ENCODE measurements around the gene FAM210B.

Gene FAM210B

DNA sequence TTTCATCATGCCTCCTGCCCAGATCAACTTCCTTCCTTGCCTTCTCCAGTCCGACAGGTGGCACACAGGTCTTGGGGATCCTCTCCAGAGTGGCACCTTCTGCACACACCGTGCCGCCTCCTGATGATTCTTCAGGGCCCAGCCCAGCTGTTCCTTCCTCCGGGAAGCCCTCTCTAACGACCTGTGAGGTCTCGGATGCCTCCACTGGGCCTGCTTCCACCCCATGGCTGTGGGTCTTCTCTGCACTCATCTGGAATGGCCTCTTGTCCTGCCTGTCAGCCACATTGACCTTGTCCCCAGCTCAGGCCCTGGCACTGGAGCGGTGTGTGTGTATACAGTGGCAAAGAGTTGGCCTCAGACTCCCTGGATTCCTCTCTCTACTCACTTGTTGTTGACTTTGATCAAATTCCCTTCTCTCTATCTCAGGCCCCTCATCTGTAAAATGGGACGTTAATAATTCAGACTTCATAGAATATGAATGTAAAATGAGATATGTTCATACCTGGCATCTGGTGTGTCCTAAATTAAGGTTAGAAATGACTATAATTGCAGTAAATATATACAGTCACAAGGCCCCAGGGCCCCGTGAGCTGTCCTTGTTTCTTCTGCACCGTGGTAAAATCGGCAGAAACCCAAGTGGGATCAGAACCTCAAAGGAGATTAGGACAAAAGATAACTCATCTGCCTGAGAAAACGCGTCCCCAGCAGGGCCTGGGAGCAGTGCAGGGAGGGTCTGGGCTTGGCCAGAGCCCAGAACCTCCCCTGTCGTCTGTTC lies 1.5 kb downstream of the FAM210B start:
- Histone ChIP-seq H4K20me1 (ENCODE audit: insufficient read depth) (no peaks in the 10 kb centered on the region), H3K36me3 (ENCODE audit: insufficient read depth) (no peaks in the 10 kb centered on the region), H3K27ac (no peak overlapping the region), H3K27me3 (ENCODE audit: insufficient read depth, low read depth) (no peaks in the 10 kb centered on the region), H3K4me2 (no peak overlapping the region), H3K4me3 (IDR thresholded peaks at IDR 0.05; ENCODE audit: insufficient read depth, low read depth, low read length) (no peak overlapping the region), H2AFZ (ENCODE audit: low read depth) (no peak overlapping the region), H3K4me1 (ENCODE audit: low read depth, poor library complexity, severe bottlenecking) (peaks cover 9% of the 10 kb centered on the region), H3K9ac (no peak overlapping the region), H3K79me2 (ENCODE audit: insufficient read depth, low read depth) (no peaks in the 10 kb centered on the region)
- TF ChIP-seq, protein P1, sequence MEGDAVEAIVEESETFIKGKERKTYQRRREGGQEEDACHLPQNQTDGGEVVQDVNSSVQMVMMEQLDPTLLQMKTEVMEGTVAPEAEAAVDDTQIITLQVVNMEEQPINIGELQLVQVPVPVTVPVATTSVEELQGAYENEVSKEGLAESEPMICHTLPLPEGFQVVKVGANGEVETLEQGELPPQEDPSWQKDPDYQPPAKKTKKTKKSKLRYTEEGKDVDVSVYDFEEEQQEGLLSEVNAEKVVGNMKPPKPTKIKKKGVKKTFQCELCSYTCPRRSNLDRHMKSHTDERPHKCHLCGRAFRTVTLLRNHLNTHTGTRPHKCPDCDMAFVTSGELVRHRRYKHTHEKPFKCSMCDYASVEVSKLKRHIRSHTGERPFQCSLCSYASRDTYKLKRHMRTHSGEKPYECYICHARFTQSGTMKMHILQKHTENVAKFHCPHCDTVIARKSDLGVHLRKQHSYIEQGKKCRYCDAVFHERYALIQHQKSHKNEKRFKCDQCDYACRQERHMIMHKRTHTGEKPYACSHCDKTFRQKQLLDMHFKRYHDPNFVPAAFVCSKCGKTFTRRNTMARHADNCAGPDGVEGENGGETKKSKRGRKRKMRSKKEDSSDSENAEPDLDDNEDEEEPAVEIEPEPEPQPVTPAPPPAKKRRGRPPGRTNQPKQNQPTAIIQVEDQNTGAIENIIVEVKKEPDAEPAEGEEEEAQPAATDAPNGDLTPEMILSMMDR (conservative IDR thresholded peaks at IDR 0.05; ENCODE audit: low read depth, low read length) = no peak

- Histone ChIP-seq H3K4me3 (IDR thresholded peaks at IDR 0.05; ENCODE audit: insufficient read depth, low read depth, low read length) (no peak overlapping the region), H3K4me1 (ENCODE audit: low read depth, poor library complexity, severe bottlenecking) (peaks cover 9% of the 10 kb centered on the region), H3K27me3 (ENCODE audit: insufficient read depth, low read depth) (no peaks in the 10 kb centered on the region), H3K79me2 (ENCODE audit: insufficient read depth, low read depth) (no peaks in the 10 kb centered on the region), H2AFZ (ENCODE audit: low read depth) (no peak overlapping the region), H3K9ac (no peak overlapping the region), H3K36me3 (ENCODE audit: insufficient read depth) (no peaks in the 10 kb centered on the region), H3K27ac (no peak overlapping the region), H4K20me1 (ENCODE audit: insufficient read depth) (no peaks in the 10 kb centered on the region), H3K4me2 (no peak overlapping the region)
- TF ChIP-seq, protein P1 (conservative IDR thresholded peaks at IDR 0.05; ENCODE audit: low read depth, low read length) = no peak
Measured at GRCh38 chr20:56360908-56361205, 2.1 kb downstream of the FAM210B start.

GRCh38 chr20:56361900-56362299 lies 3.1 kb downstream of the FAM210B start:
- H3K9ac ChIP-seq = no peak overlapping the region
- H3K4me1 ChIP-seq (ENCODE audit: low read depth, poor library complexity, severe bottlenecking) = peaks cover 9% of the 10 kb centered on the region
- H3K4me3 ChIP-seq (IDR thresholded peaks at IDR 0.05; ENCODE audit: insufficient read depth, low read depth, low read length) = no peak overlapping the region
- H4K20me1 ChIP-seq (ENCODE audit: insufficient read depth) = no peaks in the 10 kb centered on the region
- TF ChIP-seq, protein P1 (conservative IDR thresholded peaks at IDR 0.05; ENCODE audit: low read depth, low read length) = no peak
- no peak overlapping the region for H2AFZ ChIP-seq (ENCODE audit: low read depth)
- H3K4me2 ChIP-seq = no peak overlapping the region
- H3K27me3 ChIP-seq (ENCODE audit: insufficient read depth, low read depth) = no peaks in the 10 kb centered on the region
- H3K27ac ChIP-seq = no peak overlapping the region
- H3K79me2 ChIP-seq (ENCODE audit: insufficient read depth, low read depth) = no peaks in the 10 kb centered on the region
- no peaks in the 10 kb centered on the region for H3K36me3 ChIP-seq (ENCODE audit: insufficient read depth)

DNA sequence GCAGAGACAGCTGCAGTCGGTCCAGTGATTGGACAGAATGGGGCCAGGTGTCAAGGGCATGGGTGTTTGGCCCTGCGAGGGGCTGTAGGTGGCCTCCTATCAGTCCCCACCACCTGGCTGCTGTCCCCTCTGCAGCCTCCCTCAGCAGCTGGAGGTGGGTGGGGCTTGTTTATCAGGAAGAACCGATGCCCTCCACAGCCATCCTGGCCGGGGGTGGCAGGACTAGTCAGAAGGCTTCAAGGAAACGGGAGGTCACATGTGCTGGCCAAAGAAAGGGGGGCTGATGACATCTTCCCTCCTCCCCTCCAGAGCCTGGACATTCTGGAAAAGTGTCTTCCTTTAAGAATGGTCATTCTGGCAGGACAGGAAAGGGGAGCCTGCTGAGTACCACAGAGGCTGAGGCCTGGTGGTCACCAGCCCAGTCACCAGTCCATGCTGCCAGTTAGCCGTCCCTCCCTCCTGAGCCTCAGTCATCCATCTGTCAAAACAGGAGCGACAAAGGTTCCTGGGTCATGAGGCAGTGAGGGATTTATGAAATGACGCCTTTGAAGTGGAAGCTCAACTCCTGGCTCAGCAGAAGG lies 4.1 kb downstream of the FAM210B start:
- Histone ChIP-seq H3K27ac (no peak overlapping the region), H3K4me2 (no peak overlapping the region), H3K79me2 (ENCODE audit: insufficient read depth, low read depth) (no peaks in the 10 kb centered on the region), H3K4me3 (IDR thresholded peaks at IDR 0.05; ENCODE audit: insufficient read depth, low read depth, low read length) (no peak overlapping the region), H2AFZ (ENCODE audit: low read depth) (no peak overlapping the region), H3K9ac (no peak overlapping the region), H3K36me3 (ENCODE audit: insufficient read depth) (no peaks in the 10 kb centered on the region), H3K27me3 (ENCODE audit: insufficient read depth, low read depth) (no peaks in the 10 kb centered on the region), H3K4me1 (ENCODE audit: low read depth, poor library complexity, severe bottlenecking) (peaks cover 9% of the 10 kb centered on the region), H4K20me1 (ENCODE audit: insufficient read depth) (no peaks in the 10 kb centered on the region)
- TF ChIP-seq, protein P1 (conservative IDR thresholded peaks at IDR 0.05; ENCODE audit: low read depth, low read length) = no peak
